Inferior parietal cortex (tissue), 1 donor: ENCODE results near the gene CSMD2.

ENCODE experiments used
- DNase-seq: peaks from one replicate; pipeline ENCODE4 v3.0.0-alpha.2; 2016; ENCODE audit errors: extremely low spot score

Gene CSMD2

GRCh38 chr1:33502726-33503125 is 662.3 kb downstream of the CSMD2 start:
- DNase-seq, result no peak

- DNase-seq, result no peak
These were observed 663.3 kb downstream of the CSMD2 start for GRCh38 chr1:33501774-33502173.

- no peak for DNase-seq
These were observed 663.7 kb downstream of the CSMD2 start for GRCh38 chr1:33501309-33501708.

GRCh38 chr1:33500547-33500946 is 664.5 kb downstream of the CSMD2 start:
- no peak for DNase-seq

- DNase-seq, result no peak
These were observed 667.6 kb downstream of the CSMD2 start for GRCh38 chr1:33497410-33497809.

- DNase-seq, result no peak
These were observed 670.1 kb downstream of the CSMD2 start for GRCh38 chr1:33494929-33495328.

GRCh38 chr1:33488624-33489023 is 676.4 kb downstream of the CSMD2 start:
- no peak for DNase-seq

GRCh38 chr1:33482412-33482811 is 682.6 kb downstream of the CSMD2 start:
- DNase-seq, result no peak

- no peak for DNase-seq
These were observed 687.6 kb downstream of the CSMD2 start for GRCh38 chr1:33477451-33477850.

- no peak for DNase-seq
These were observed 691.1 kb downstream of the CSMD2 start for GRCh38 chr1:33473900-33474299.

- peak; percentile 98 for DNase-seq
These were observed 692.6 kb downstream of the CSMD2 start, which contains the start of gene ZSCAN20 for GRCh38 chr1:33472269-33472980. Gene ZSCAN20, plus strand, starts transcription at chr1:33472645. Its CDS starts 6,644 bp downstream, at chr1:33479289.

- DNase-seq, result no peak
These were observed 693.6 kb downstream of the CSMD2 start for GRCh38 chr1:33471416-33471815.

- DNase-seq, result peak; percentile 93
These were observed 694.5 kb downstream of the CSMD2 start for GRCh38 chr1:33470495-33471012.

- no peak for DNase-seq
These were observed 695.3 kb downstream of the CSMD2 start for GRCh38 chr1:33469691-33470090.

- no peak for DNase-seq
These were observed 696.1 kb downstream of the CSMD2 start for GRCh38 chr1:33468967-33469366.

GRCh38 chr1:33468531-33468930 is 696.5 kb downstream of the CSMD2 start:
- DNase-seq, result no peak

GRCh38 chr1:33468011-33468410 is 697.0 kb downstream of the CSMD2 start:
- DNase-seq, result no peak

GRCh38 chr1:33466159-33466558 is 698.9 kb downstream of the CSMD2 start:
- no peak for DNase-seq

- DNase-seq, result no peak
These were observed 699.7 kb downstream of the CSMD2 start for GRCh38 chr1:33465316-33465715.

- no peak for DNase-seq
These were observed 700.5 kb downstream of the CSMD2 start for GRCh38 chr1:33464552-33464951.
